ENCODE results near the gene ST8SIA5.

ST8SIA5 gene

GRCh38 chr18:46771141-46771540 lies 14.3 kb upstream of the ST8SIA5 start:
- no peak for DNase-seq (ENCODE audit: low read depth)
- no peak overlapping the region for H3K4me3 ChIP-seq (ENCODE audit: low read depth, low read length)
- no peak for TF ChIP-seq CTCF (IDR thresholded peaks at IDR 0.05; ENCODE audit: insufficient read depth, low read depth, low read length, missing control alignments)

- TF ChIP-seq CTCF (IDR thresholded peaks at IDR 0.05; ENCODE audit: insufficient read depth, low read depth, low read length, missing control alignments) = no peak
- no peak overlapping the region for H3K4me3 ChIP-seq (ENCODE audit: low read depth, low read length)
- DNase-seq (ENCODE audit: low read depth) = no peak
Observed at GRCh38 chr18:46770708-46771107, 13.9 kb upstream of the ST8SIA5 start.

- H3K4me3 ChIP-seq (ENCODE audit: low read depth, low read length) = no peak overlapping the region
- DNase-seq (ENCODE audit: low read depth) = no peak
- TF ChIP-seq CTCF (IDR thresholded peaks at IDR 0.05; ENCODE audit: insufficient read depth, low read depth, low read length, missing control alignments) = no peak
Observed at GRCh38 chr18:46768166-46768921, 11.5 kb upstream of the ST8SIA5 start.

GRCh38 chr18:46767217-46767616 lies 10.4 kb upstream of the ST8SIA5 start:
- DNase-seq (ENCODE audit: low read depth) = no peak
- no peak for TF ChIP-seq CTCF (IDR thresholded peaks at IDR 0.05; ENCODE audit: insufficient read depth, low read depth, low read length, missing control alignments)
- no peak overlapping the region for H3K4me3 ChIP-seq (ENCODE audit: low read depth, low read length)

- no peak for DNase-seq (ENCODE audit: low read depth)
- TF ChIP-seq CTCF (IDR thresholded peaks at IDR 0.05; ENCODE audit: insufficient read depth, low read depth, low read length, missing control alignments) = no peak
- no peak overlapping the region for H3K4me3 ChIP-seq (ENCODE audit: low read depth, low read length)
Observed at GRCh38 chr18:46764586-46764985, 7.7 kb upstream of the ST8SIA5 start.

GRCh38 chr18:46761059-46761769 lies 4.4 kb upstream of the ST8SIA5 start:
- TF ChIP-seq CTCF (IDR thresholded peaks at IDR 0.05; ENCODE audit: insufficient read depth, low read depth, low read length, missing control alignments) = no peak
- no peak for DNase-seq (ENCODE audit: low read depth)

More at GRCh38 chr18:46761059-46761769, 4.4 kb upstream of the ST8SIA5 start:
- no peak overlapping the region for H3K4me3 ChIP-seq (ENCODE audit: low read depth, low read length)

All from GM12865 (cell line).